ENCODE data around the gene STARD3.

STARD3 gene

GRCh38 chr17:39661744-39662541 lies 25.0 kb downstream of the STARD3 start:
- no peak for DNase-seq

GRCh38 chr17:39662551-39663339 lies 25.8 kb downstream of the STARD3 start:
- DNase-seq, result no peak

- no peak for DNase-seq
These were observed 26.4 kb downstream of the STARD3 start for GRCh38 chr17:39663340-39663687.

- DNase-seq, result no peak
These were observed 27.0 kb downstream of the STARD3 start for GRCh38 chr17:39663688-39664580.

GRCh38 chr17:39664581-39665561 lies 27.9 kb downstream of the STARD3 start, which contains the start of gene TCAP:
TSS of gene TCAP (plus strand) at chr17:39665349. CDS start at chr17:39665360, 11 bp downstream.
- no peak for DNase-seq

- DNase-seq, result no peak
These were observed 28.8 kb downstream of the STARD3 start for GRCh38 chr17:39665642-39666224.

- DNase-seq, result no peak
These were observed 29.3 kb downstream of the STARD3 start for GRCh38 chr17:39666231-39666600.

- no peak for DNase-seq
These were observed 29.8 kb downstream of the STARD3 start for GRCh38 chr17:39666601-39667261.

- DNase-seq, result no peak
These were observed 30.5 kb downstream of the STARD3 start for GRCh38 chr17:39667262-39667944.

- peak; percentile 59 for DNase-seq
These were observed 31.3 kb downstream of the STARD3 start, which contains the start of gene PNMT for GRCh38 chr17:39667945-39668924. TSS of gene PNMT (plus strand) at chr17:39668453. CDS start at chr17:39668476, 23 bp downstream.

GRCh38 chr17:39669897-39670735 lies 33.2 kb downstream of the STARD3 start:
- DNase-seq, result no peak

GRCh38 chr17:39670746-39671145 lies 33.8 kb downstream of the STARD3 start:
- no peak for DNase-seq

GRCh38 chr17:39671651-39672521 lies 34.9 kb downstream of the STARD3 start:
- DNase-seq, result no peak

GRCh38 chr17:39672522-39673334 lies 35.8 kb downstream of the STARD3 start:
- no peak for DNase-seq

GRCh38 chr17:39673335-39674081 lies 36.6 kb downstream of the STARD3 start:
- DNase-seq, result no peak
